Measurements from ENCODE around the gene PTP4A1.

PTP4A1 gene

DNA sequence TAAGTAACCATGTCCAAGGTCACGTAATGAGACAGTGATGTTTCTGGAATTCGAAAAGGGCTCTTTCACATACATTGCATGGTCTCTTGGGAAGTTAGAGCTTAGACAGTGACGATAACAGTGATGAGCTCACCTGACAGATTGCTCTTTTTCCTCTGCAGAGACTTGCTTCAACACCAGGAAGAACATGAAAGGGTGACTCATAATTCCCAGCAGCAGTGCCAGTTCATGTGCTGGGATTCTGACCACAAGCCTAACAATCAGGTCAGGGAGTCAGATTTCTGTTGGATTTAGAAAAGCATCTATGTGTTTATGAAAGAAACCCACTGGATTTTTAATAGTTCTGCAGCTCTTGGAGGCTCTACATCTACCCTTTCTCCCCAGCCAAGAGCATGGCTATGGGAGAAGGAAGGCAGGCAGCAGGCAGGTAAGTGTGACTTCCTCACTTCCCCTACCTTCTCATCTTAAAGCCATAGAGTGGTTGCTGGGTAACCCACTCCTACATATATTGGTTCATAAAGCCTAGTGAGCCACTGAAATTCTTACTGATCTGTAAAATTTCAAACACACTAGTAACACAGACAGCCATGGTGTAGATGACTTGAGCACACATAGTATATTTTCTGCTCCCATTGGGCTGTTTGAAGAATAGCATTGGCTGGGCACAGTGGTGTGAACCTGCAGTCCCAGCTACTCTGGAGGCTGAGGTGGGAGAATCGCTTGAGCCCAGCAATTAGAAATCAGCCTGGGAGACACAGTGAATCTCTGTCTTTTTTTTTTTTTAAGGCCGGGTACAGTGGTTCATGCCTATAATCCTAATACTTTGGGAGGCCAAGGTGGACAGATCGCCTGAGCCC is 44.4 kb upstream of the PTP4A1 start:
- Histone ChIP-seq H3K27me3 (replicated peaks; ENCODE audit: control insufficient read depth, insufficient read depth, low read length) (no peaks in the 10 kb centered on the region), H3K36me3 (ENCODE audit: control insufficient read depth, insufficient read depth, low read length) (no peaks in the 10 kb centered on the region), H3K4me3 (replicated peaks; ENCODE audit: low read depth, low read length) (no peak overlapping the region)
- DNase-seq (ENCODE audit: extremely low read depth, insufficient read length) = no peak
- TF ChIP-seq, protein P1, sequence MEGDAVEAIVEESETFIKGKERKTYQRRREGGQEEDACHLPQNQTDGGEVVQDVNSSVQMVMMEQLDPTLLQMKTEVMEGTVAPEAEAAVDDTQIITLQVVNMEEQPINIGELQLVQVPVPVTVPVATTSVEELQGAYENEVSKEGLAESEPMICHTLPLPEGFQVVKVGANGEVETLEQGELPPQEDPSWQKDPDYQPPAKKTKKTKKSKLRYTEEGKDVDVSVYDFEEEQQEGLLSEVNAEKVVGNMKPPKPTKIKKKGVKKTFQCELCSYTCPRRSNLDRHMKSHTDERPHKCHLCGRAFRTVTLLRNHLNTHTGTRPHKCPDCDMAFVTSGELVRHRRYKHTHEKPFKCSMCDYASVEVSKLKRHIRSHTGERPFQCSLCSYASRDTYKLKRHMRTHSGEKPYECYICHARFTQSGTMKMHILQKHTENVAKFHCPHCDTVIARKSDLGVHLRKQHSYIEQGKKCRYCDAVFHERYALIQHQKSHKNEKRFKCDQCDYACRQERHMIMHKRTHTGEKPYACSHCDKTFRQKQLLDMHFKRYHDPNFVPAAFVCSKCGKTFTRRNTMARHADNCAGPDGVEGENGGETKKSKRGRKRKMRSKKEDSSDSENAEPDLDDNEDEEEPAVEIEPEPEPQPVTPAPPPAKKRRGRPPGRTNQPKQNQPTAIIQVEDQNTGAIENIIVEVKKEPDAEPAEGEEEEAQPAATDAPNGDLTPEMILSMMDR (IDR thresholded peaks at IDR 0.05; ENCODE audit: insufficient read depth, low read length, poor library complexity, severe bottlenecking) = no peak

DNA sequence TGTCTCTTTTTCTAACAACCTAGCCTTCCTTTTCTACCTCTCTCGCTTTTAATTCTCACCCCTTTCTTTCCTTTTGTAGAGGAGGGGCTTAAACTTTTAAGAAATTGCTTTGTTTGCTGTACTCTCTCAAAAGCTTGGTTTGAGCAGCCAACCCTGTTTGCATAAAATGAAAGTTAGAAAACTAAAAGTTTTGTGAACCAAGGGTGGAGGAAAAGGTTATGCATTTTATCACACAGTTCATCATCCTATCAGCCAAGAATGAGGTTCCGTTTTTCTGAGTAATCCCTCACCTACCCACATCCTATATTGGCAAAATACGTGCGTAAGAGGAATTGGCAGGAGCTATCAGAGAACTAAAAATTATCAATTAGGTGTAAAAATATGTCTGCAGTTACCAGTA is 42.8 kb upstream of the PTP4A1 start:
- DNase-seq (ENCODE audit: extremely low read depth, insufficient read length) = peak; percentile 23
- no peak overlapping the region for H3K4me3 ChIP-seq (replicated peaks; ENCODE audit: low read depth, low read length)
- TF ChIP-seq, protein P1 (IDR thresholded peaks at IDR 0.05; ENCODE audit: insufficient read depth, low read length, poor library complexity, severe bottlenecking) = no peak
- no peaks in the 10 kb centered on the region for H3K36me3 ChIP-seq (ENCODE audit: control insufficient read depth, insufficient read depth, low read length)
- H3K27me3 ChIP-seq (replicated peaks; ENCODE audit: control insufficient read depth, insufficient read depth, low read length) = no peaks in the 10 kb centered on the region

DNA sequence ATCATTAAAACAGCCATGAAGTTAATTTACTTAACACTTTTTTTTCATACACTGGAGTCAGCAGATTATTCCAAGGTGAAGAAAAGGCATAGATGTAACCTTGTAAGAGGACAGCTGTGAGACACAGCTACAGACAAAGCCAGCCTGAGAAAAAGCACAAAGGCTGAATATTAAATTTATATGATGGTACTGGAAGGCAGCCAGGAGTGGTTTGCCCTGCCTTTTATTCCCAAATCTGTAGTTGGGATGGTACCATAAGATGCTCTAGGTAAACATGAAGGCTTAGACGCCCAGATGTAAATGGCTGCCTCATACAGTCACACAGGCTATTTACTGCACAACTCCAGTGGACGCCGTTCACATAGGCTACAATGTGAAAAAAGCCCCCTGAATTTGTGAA is 42.1 kb upstream of the PTP4A1 start:
- H3K36me3 ChIP-seq (ENCODE audit: control insufficient read depth, insufficient read depth, low read length) = no peaks in the 10 kb centered on the region
- no peak for DNase-seq (ENCODE audit: extremely low read depth, insufficient read length)
- TF ChIP-seq, protein P1 (IDR thresholded peaks at IDR 0.05; ENCODE audit: insufficient read depth, low read length, poor library complexity, severe bottlenecking) = no peak
- no peak overlapping the region for H3K4me3 ChIP-seq (replicated peaks; ENCODE audit: low read depth, low read length)
- H3K27me3 ChIP-seq (replicated peaks; ENCODE audit: control insufficient read depth, insufficient read depth, low read length) = no peaks in the 10 kb centered on the region

DNA sequence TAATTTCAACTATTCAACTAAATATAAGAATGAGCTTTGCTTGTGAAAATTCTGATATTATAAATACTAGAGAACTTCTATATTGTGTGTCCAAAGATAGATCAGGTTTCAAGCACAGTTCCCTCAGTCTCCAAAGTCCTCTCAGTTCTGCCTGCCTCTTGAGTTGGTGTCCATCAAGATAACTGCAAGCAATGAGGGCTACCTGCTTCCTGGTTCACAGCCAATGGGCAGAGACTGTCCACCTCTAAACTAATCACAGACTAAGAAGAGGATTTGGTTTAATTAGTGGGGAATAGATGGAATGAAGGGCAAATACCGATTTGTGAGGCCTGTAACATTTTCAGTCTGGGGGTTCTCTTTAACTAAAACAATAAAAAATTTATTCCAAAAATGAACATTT is 41.3 kb upstream of the PTP4A1 start:
- H3K4me3 ChIP-seq (replicated peaks; ENCODE audit: low read depth, low read length) = no peak overlapping the region
- no peaks in the 10 kb centered on the region for H3K36me3 ChIP-seq (ENCODE audit: control insufficient read depth, insufficient read depth, low read length)
- no peaks in the 10 kb centered on the region for H3K27me3 ChIP-seq (replicated peaks; ENCODE audit: control insufficient read depth, insufficient read depth, low read length)
- TF ChIP-seq, protein P1 (IDR thresholded peaks at IDR 0.05; ENCODE audit: insufficient read depth, low read length, poor library complexity, severe bottlenecking) = no peak
- DNase-seq (ENCODE audit: extremely low read depth, insufficient read length) = no peak

DNA sequence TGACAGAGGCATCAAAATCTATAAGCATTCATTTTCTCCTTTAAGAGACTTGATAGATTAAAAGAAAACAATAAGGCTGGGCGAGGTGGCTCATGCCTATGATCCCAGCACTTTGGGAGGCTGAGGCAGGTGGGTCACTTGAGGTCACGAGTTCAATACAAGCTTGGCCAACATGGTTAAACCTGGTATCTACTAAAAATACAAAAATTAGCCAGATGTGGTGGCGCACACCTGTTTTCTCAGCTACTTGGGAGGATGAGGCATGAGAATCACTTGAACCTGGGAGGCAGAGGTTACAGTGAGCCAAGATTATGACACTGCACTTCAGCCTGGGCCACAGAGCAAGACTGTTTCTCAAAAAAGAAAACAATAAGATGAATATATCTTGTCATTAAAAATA is 39.3 kb upstream of the PTP4A1 start:
- no peak for DNase-seq (ENCODE audit: extremely low read depth, insufficient read length)
- no peaks in the 10 kb centered on the region for H3K27me3 ChIP-seq (replicated peaks; ENCODE audit: control insufficient read depth, insufficient read depth, low read length)
- H3K4me3 ChIP-seq (replicated peaks; ENCODE audit: low read depth, low read length) = no peak overlapping the region
- no peaks in the 10 kb centered on the region for H3K36me3 ChIP-seq (ENCODE audit: control insufficient read depth, insufficient read depth, low read length)
- TF ChIP-seq, protein P1 (IDR thresholded peaks at IDR 0.05; ENCODE audit: insufficient read depth, low read length, poor library complexity, severe bottlenecking) = no peak
